SJCRH30 (cell line): ENCODE measurements around the gene MYL12B. TPM values are rescaled to one million over a fixed set of nuclear protein-coding genes. Genes with fewer than 3 reads are reported as not detected.

ENCODE experiments used
- DNase-seq, 2 experiments: peaks; one replicate each; pipeline ENCODE4 v3.0.0-alpha.2; 2015 to 2020
- H3K27ac ChIP-seq: fragments of 250-450 bp; sonication (Bioruptor Pico); 2 replicates; pipeline ENCODE4 v1.5.1; 2020; ENCODE audit warnings: mild to moderate bottlenecking, moderate library complexity
- H3K27me3 ChIP-seq: fragments of 250-450 bp; sonication (Bioruptor Pico); 2 replicates; pipeline ENCODE4 v1.5.1; 2020; ENCODE audit warnings: mild to moderate bottlenecking, moderate library complexity
- H3K36me3 ChIP-seq: fragments of 250-450 bp; sonication (Bioruptor Pico); 2 replicates; pipeline ENCODE4 v1.5.1; 2020; ENCODE audit warnings: mild to moderate bottlenecking, moderate library complexity
- H3K4me1 ChIP-seq: fragments of 250-450 bp; sonication (Bioruptor Pico); 2 replicates; pipeline ENCODE4 v1.5.1; 2020; ENCODE audit warnings: mild to moderate bottlenecking, moderate library complexity
- H3K4me3 ChIP-seq: fragments of 250-450 bp; sonication (Bioruptor Pico); 2 replicates; pipeline ENCODE4 v1.5.1; 2020; ENCODE audit warnings: mild to moderate bottlenecking, moderate library complexity
- H3K9me3 ChIP-seq: fragments of 250-450 bp; sonication (Bioruptor Pico); replicated peaks from 2 replicates; pipeline ENCODE4 v1.5.1; 2020; ENCODE audit warnings: mild to moderate bottlenecking, moderate library complexity
- total RNA-seq: library from RNA; depleted of rRNA; stranded (reverse); fragments of >200 nt; shearing (Covaris generic); gene quantifications from 2 replicates; pipeline ENCODE4 v1.2.3, GENCODE V29; 2014

Gene MYL12B
- total RNA-seq, 1 experiment from 2014 or later, result 118 TPM

DNA sequence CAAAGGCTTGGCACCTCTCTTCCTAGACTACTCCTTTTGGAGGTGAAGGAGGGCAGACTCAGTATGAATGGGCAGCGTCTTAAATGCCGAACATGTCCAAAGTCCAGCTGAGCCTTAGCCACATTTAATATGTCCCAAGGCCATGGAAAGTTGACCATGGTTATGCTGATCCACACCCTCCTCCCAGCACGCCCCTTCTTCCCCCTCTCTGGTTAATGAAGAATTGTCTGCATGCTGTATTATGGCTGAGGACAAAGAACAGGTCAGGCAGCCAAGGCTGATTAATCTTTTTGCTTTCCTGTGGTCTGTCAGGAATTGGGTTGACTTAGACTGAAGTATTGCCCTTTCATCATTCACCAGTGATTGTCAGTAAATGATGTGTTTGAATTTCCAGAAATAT is 36.3 kb upstream of the MYL12B start:
- no peak for DNase-seq
- no peaks in the 10 kb centered on the region for H3K9me3 ChIP-seq
- no peak overlapping the region for H3K27ac ChIP-seq
- H3K4me3 ChIP-seq, result no peak overlapping the region
- H3K36me3 ChIP-seq, result no peaks in the 10 kb centered on the region
- no peaks in the 10 kb centered on the region for H3K27me3 ChIP-seq
- no peaks in the 10 kb centered on the region for H3K4me1 ChIP-seq

DNA sequence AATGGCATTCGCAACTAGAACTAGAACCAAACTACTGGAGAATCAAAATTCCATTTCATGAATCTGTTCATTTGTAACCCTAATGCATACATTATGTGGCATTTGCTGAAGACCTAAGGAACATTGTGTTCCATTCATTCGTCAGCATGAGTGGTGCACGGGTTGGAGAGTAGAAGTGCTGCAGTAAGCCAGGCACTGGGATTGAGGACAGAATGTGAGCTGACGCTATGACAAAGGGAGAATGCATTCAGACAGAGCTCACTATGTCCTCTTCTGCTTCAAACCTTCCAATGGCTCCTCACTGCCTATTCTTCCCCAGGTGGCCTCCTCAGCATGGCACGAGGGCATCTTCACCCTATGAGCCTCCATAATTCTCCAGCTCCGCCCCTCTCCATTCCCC is 35.9 kb upstream of the MYL12B start:
- Histone ChIP-seq H3K4me3 (no peak overlapping the region), H3K9me3 (no peaks in the 10 kb centered on the region), H3K36me3 (no peaks in the 10 kb centered on the region), H3K4me1 (no peaks in the 10 kb centered on the region), H3K27ac (no peak overlapping the region), H3K27me3 (no peaks in the 10 kb centered on the region)
- no peak for DNase-seq

DNA sequence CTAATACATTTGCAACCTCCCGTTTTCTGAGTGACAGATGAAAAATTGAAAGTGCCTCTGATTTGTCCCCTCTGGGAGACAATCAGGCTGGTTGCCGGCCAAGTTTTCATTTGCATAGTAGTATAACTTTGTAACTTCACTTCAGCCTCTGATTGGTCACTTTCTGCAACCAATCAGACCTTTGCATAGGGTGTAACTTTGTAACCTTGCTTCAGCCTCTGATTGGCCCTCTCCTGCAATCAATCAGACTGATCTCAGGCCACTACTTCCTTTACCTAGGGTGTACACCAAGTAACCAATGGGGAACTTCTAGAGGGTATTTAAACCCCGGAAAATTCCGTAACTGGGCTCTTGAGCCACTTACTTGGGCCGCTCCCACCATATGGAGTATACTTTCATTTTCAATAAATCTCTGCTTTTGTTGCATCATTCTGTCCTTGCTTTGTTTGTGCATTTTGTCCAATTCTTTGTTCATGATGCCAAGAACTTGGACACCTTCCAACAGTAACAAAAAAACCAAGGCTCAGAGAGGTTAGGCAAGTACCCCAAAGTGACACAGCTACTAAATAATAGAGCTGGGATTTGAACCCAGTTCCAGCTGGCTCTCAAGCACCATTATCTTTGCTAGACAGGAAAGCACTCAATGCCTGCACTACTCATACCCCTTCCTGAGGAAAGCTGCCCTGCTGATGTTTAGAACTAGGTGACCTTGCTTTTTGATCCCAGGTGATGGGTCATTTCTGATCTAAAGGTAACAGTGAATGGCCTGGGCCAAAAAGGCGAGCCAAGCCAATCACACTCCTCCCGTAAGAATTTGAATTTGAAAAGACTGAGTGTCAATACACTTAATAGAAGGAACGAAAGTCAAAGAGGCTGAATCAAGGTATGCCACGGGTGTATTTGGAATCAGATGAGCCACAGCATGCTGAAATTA is 31.3 kb upstream of the MYL12B start:
- peak; percentile 28 to 44 for DNase-seq
- H3K9me3 ChIP-seq, result no peaks in the 10 kb centered on the region
- no peak overlapping the region for H3K27ac ChIP-seq
- H3K4me3 ChIP-seq, result 0 out of 2 replicates have a peak overlapping the region, but pooled peaks have one; percentile 12
- no peaks in the 10 kb centered on the region for H3K36me3 ChIP-seq
- no peaks in the 10 kb centered on the region for H3K4me1 ChIP-seq
- no peaks in the 10 kb centered on the region for H3K27me3 ChIP-seq

DNA sequence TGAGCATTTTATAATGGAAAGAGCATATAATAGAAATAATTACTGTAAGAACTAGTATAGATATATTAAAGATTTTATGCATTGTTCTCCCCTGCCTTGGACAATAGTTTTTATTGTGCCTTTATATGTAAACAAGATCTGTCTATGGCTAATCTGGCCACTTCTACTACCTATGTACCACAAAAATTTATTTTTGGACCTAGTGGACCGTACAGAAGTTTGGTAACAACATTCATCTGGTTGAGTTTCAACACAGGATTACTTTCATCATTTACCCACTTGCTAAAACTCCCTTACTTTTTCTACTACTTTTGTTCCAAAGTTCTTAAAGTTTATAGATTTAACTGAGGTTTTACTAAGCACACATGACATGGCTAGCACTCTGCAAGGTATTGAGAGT is 28.9 kb upstream of the MYL12B start:
- H3K4me3 ChIP-seq, result no peak overlapping the region
- no peak for DNase-seq

DNA sequence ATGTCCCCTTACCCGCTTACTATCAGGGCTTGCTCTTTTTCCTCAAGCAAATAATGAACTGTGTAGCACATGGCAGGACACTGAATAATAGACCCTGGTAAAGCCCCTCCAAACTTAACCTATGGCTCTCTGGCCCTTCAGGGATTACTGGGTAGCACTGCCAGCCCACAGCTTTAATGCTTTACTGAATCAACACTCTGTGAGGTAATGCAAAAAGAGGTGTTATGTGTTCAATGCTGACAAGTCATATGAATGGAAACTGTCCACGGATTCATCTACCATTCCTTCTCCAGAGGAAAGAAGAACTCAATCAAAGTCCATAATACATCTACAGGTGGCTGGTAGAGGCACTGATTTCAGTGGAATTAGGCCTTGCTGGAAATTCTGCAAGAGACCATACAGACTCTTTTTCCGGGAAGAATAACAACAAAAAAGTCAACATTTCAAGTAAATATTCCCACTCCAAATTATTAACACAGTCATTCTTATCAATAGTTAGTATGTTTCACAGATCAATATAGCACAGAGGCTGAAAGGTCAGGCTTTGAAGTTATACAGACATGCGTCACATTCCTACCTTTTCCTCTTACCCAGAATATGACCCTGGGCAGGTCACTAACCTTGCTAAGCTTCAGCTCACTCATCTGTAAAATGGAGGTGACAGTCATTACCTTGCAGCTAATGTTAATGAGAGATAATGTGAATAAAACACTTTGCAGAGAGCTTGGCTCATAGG is 28.3 kb upstream of the MYL12B start:
- no peak for DNase-seq
- H3K4me1 ChIP-seq, result no peaks in the 10 kb centered on the region

More for the DNA sequence above, 28.9 kb upstream of the MYL12B start:
- no peak overlapping the region for H3K27ac ChIP-seq
- no peaks in the 10 kb centered on the region for H3K27me3 ChIP-seq
- no peaks in the 10 kb centered on the region for H3K4me1 ChIP-seq
- H3K9me3 ChIP-seq, result no peaks in the 10 kb centered on the region
- H3K36me3 ChIP-seq, result no peaks in the 10 kb centered on the region

DNA sequence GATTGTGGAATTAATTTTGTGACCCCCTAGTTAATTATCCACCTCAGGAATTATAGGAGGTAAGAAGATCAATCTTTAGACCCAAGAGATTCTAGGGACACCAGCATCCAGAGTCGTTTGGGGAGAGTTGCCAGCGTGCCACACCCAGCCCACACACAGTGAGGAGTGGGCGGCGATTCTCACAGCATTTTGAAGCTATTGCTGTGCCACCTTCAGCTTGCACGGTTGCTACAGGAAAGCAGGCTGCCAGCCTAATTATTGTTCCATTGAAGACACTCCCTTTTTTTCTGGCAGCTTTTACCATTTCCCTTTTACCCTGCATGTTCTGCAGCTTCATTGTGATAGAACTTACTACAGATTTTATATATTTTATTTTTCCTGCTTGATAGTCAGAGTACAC is 27.5 kb upstream of the MYL12B start:
- Histone ChIP-seq H3K27me3 (no peaks in the 10 kb centered on the region), H3K36me3 (no peaks in the 10 kb centered on the region), H3K9me3 (no peaks in the 10 kb centered on the region), H3K4me3 (no peak overlapping the region), H3K4me1 (no peaks in the 10 kb centered on the region), H3K27ac (no peak overlapping the region)
- DNase-seq, result no peak

More for the DNA sequence above, 28.3 kb upstream of the MYL12B start:
- Histone ChIP-seq H3K4me3 (no peak overlapping the region), H3K27me3 (no peaks in the 10 kb centered on the region), H3K27ac (no peak overlapping the region), H3K9me3 (no peaks in the 10 kb centered on the region), H3K36me3 (no peaks in the 10 kb centered on the region)

DNA sequence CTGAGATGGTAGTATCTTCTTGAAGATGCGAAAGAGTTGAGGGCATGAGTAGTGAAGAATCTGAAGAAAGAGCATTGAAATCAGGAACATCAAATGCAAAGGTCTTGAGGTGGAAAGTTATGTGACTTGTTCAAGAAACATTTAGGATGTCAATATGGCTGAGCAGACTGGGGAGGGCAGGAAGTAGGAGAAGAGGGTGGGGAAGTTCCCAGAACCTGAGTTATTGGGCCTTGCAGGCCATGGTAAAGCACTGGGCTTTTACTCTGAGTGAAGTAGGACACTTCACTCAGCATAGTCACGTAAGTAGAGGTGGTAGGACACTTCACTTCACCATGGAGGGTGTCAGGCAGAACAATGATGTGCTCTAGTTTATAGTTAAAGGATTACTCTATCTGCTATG is 26.1 kb upstream of the MYL12B start:
- Histone ChIP-seq H3K27me3 (no peaks in the 10 kb centered on the region), H3K4me3 (no peak overlapping the region), H3K36me3 (no peaks in the 10 kb centered on the region), H3K9me3 (no peaks in the 10 kb centered on the region), H3K4me1 (no peaks in the 10 kb centered on the region), H3K27ac (no peak overlapping the region)
- no peak for DNase-seq

DNA sequence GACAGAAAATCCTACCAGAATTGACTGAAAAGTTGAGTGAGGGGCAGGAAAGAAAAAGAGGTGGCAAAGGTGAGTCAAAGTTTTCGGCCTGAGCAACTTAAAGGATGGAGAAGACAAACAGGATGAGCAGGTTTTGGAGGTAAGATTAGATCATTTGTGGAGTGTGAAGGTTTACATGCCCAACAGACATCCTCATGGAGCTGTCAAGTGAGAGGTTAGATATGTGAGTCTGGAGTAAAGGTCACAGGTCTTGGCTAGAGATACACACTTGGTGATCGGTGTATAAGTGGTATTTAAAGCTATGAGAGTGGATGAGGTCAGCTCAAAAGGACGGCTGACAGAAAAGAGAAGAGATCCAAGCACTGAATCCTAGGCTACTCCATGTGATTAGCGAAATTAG is 25.5 kb upstream of the MYL12B start:
- H3K4me3 ChIP-seq, result no peak overlapping the region
- no peak for DNase-seq
- H3K27me3 ChIP-seq, result no peaks in the 10 kb centered on the region
- no peaks in the 10 kb centered on the region for H3K4me1 ChIP-seq
- no peak overlapping the region for H3K27ac ChIP-seq
- H3K9me3 ChIP-seq, result no peaks in the 10 kb centered on the region
- no peaks in the 10 kb centered on the region for H3K36me3 ChIP-seq

DNA sequence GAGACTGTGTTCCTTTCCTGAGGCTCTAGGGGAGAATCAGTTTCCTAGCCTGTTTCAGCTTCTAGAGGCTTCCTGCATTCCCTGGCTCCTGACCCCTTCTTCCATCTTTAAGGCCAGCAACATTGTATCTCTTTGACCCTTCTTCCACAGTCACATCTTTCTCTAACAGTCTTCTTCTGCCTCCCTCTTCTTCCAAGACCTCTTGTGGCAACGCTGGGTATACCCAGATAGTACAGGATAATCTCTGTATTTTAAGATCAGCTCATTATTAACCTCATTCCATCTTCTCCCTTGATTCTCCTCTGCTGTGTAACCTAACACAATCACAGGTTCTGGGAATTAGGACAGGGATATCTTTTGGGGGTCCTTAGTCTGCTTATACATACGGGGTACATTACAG is 23.2 kb upstream of the MYL12B start:
- Histone ChIP-seq H3K27ac (no peak overlapping the region), H3K4me1 (no peaks in the 10 kb centered on the region), H3K36me3 (no peaks in the 10 kb centered on the region), H3K9me3 (no peaks in the 10 kb centered on the region), H3K4me3 (no peak overlapping the region), H3K27me3 (no peaks in the 10 kb centered on the region)
- no peak for DNase-seq

DNA sequence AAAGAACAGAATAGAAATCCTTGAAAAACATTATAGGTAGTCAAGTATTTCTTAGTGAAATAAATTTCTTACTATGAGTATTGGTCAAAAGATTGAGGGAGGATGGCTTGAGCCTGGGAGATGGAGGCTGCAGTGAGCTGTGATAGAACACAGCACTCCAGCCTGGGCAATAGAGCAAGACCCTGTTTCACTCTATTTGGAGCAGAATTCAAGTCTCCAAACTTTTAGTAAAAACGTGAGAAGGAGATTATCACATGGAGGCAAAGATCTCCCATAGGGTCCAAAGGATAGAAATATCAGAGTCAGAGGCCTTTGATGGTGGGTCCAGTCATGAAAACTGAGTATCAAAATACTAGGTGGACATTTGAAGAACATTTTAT is 16.8 kb upstream of the MYL12B start:
- DNase-seq, result no peak
- Histone ChIP-seq H3K27me3 (no peaks in the 10 kb centered on the region), H3K4me1 (no peaks in the 10 kb centered on the region; the same call in 1 of the 2 replicates), H3K36me3 (peaks cover 3% of the 10 kb centered on the region), H3K27ac (no peak overlapping the region), H3K9me3 (no peaks in the 10 kb centered on the region), H3K4me3 (no peak overlapping the region)

DNA sequence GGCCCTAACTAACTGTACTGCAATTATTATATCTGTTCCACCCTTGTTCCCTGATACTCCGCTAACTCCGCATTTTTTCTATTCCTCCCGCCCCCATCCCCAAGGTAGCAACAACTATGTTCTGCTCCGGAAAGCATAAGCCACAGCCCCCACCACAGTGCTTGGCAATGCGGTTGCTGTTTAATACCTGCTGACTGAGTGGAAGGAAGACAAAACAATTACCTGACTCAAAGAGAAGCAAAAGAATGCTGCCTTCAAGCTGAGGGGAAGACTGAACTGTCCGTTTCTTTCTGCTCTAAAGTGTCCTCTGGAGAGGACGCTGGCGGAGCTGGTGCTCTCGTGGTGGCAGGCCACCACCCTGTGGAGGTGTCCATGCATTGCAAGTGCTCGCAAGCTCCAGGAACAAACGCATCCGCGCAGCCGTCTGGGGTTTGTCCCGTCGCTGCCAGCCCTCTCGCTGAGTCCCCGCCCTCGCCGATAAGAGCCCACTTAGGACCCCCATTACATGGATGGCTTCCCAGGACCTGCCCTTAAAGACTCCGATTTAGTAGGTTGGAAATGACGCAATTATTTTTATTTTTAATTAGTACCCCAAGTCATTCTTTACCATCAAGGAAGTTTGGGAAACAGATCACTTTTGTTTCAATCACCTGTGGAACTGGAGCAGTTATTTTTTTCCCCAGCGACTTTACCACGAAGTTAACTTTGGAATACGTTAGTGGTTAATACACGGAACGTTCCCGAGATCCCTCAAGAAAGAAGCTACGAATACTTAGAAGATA is 15.9 kb upstream of the MYL12B start:
- Histone ChIP-seq H3K4me1 (peaks cover 5% of the 10 kb centered on the region), H3K27me3 (no peaks in the 10 kb centered on the region), H3K4me3 (peak overlapping the region; percentile 93), H3K27ac (peak overlapping the region; percentile 99), H3K9me3 (no peaks in the 10 kb centered on the region), H3K36me3 (peaks cover 11% of the 10 kb centered on the region)
- peak; percentile 83 to 87 for DNase-seq

DNA sequence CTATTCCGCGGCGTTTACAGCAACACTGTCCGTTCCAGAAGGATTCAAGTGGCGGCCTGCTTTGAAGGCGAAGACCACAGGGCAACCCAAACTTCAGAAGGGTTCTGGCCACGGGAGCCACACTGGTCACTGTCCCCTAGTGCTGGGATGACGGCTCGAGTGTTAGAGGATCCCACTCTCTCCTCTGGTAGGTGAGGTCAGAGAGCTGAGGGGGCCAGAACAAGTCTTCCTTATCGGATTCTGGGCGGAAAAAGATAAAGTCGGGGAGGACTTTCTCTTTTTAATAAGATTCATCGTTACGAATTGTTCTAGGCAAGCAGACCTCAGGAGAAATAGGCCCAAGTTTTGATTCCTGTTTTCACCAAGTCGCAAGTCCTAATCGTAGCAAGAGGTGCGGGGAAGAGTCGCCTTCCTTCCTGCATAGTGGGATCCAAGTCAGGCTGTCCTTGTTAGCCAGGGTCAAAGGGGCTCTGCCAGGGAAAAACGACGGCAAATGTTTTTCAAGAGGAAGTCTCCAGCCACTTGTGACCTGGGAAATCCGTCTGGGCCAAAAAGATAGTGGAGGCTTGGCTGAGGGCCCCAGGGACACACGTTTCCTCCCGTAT is 15.2 kb upstream of the MYL12B start:
- DNase-seq, result peak; percentile 7 to 32
- Histone ChIP-seq H3K4me3 (peak overlapping the region; percentile 93), H3K4me1 (peaks cover 12% of the 10 kb centered on the region)

DNA sequence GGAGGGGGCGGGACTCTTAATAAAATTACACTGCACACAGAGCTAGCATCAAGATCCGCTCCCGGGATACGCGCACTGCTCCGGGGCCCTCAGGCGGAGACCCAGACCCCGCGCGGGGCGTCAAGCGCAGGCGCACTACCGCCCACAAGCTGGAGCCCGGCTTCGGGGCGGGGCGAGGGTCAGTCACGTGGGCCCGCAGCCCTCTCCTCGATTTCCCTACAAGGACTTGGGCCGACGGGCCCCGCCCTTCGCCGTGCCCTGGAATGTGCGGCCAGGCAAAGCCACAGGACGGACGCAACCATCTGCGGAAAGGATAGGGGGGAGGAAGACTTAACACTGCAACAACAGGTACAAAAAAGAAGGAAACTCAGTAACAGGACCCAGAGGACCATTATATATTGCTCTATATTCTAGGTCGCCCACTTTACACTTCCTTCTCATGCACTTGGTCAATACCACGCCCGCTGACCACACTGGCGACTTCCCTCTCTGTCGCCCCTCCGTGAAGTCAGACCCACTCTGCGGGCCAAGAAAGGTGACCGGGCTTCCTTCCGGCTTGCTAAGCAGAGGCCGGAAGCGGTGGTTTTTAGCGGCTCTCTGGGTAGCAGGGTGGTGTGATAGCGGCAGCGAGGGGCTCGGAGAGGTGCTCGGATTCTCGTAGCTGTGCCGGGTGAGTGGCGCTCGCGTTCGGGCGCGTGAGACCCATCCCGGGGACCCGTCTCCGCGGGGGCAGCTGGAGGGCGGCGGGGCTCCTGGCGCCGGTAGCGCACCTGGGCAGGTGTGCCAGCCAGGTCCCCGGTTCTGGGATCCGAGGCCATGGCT is 14.5 kb upstream of the MYL12B start, which contains the start of gene MYL12A:
MYL12A (plus strand) TSS at position 562 of the 822 bp plus-strand sequence. CDS start 5,447 bp downstream, outside the sequence.
- H3K4me1 ChIP-seq, result peaks cover 15% of the 10 kb centered on the region
- no peaks in the 10 kb centered on the region for H3K9me3 ChIP-seq
- DNase-seq, result peak; percentile 96
- peak within 1 kb of the TSS; percentile 99 for H3K27ac ChIP-seq
- H3K27me3 ChIP-seq, result no peaks in the 10 kb centered on the region
- peak within 1 kb of the TSS; percentile 93 for H3K4me3 ChIP-seq
- H3K36me3 ChIP-seq, result peaks cover 12% of the 10 kb centered on the region

More for the DNA sequence above, 15.2 kb upstream of the MYL12B start:
- peak overlapping the region; percentile 99 for H3K27ac ChIP-seq
- no peaks in the 10 kb centered on the region for H3K27me3 ChIP-seq
- peaks cover 12% of the 10 kb centered on the region for H3K36me3 ChIP-seq
- no peaks in the 10 kb centered on the region for H3K9me3 ChIP-seq
